Activated T-helper 17 cell treated with anti-CD3 and anti-CD28 coated beads, Interleukin-2, amount 50 U/mL, for 72 hours (primary cell): Measurements from ENCODE around the gene SLC35G4. TPM values are rescaled to one million over a fixed set of nuclear protein-coding genes. Genes with fewer than 3 reads are reported as not detected.
"Not testable (repeated sequence)": the region's sequence is repeated elsewhere in the genome, so short reads cannot be mapped to it uniquely, and the experiment has no call there.

Source experiments
- ATAC-seq: fragments of 150-1000 bp; cut with Tn5 transposase; replicated peaks from 2 replicates; pipeline ENCODE4 v1.10.0; 2021; ENCODE audit warnings: mild to moderate bottlenecking, moderate library complexity
- H3K27ac Mint-ChIP-seq: one replicate; pipeline ENCODE4 v1.8.0; 2022; ENCODE audit warnings: mixed read lengths
- H3K27me3 Mint-ChIP-seq: one replicate; pipeline ENCODE4 v1.8.0; 2022; ENCODE audit warnings: mixed read lengths
- H3K36me3 Mint-ChIP-seq: one replicate; pipeline ENCODE4 v1.8.0; 2022; ENCODE audit warnings: low read depth, mild to moderate bottlenecking, mixed read lengths
- H3K4me1 Mint-ChIP-seq: one replicate; pipeline ENCODE4 v1.8.0; 2022; ENCODE audit warnings: mixed read lengths
- H3K4me3 Mint-ChIP-seq: one replicate; pipeline ENCODE4 v1.8.0; 2022; ENCODE audit warnings: mild to moderate bottlenecking, mixed read lengths
- H3K9me3 Mint-ChIP-seq: one replicate; pipeline ENCODE4 v1.8.0; 2022; ENCODE audit warnings: mixed read lengths
- total RNA-seq, 2 donors: library from RNA; stranded (reverse); gene quantifications; one replicate each; pipeline ENCODE4 v1.2.3, GENCODE V29; 2022

The SLC35G4 gene
- total RNA-seq, 2 donors from 2014 or later, result not detected

- no peaks in the 10 kb centered on the region for H3K9me3 Mint-ChIP-seq
- no peak overlapping the region for H3K27ac Mint-ChIP-seq
- H3K4me1 Mint-ChIP-seq, result peaks cover 20% of the 10 kb centered on the region
- H3K4me3 Mint-ChIP-seq, result peak overlapping the region; percentile 22
- H3K27me3 Mint-ChIP-seq, result no peaks in the 10 kb centered on the region
- H3K36me3 Mint-ChIP-seq, result no peaks in the 10 kb centered on the region
- ATAC-seq, result no peak
Measured at GRCh38 chr18:11586896-11587295, 22.5 kb upstream of the SLC35G4 start.

DNA sequence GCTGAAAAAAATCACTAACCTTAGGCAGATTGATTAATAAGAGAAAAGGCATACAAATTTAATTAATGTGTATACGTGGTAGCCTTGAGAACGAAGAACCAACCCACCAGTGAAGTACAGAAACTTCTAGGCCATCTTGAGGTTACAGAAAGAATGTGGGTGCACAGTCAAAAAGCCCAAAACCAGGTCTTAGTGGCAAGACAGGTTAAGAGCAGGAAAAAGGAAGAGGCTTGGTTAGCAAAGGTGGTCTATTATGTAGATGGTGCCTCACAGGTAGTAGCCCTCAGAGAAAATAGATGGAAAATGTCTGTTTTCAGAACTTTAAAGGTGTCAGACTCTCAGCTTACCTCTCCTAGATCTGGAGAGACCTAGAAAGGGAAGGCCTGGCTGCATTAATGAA is 22.0 kb upstream of the SLC35G4 start:
- Mint-ChIP-seq H3K27me3 (no peaks in the 10 kb centered on the region), H3K27ac (no peak overlapping the region), H3K36me3 (no peaks in the 10 kb centered on the region), H3K4me3 (peak overlapping the region; percentile 22), H3K9me3 (no peaks in the 10 kb centered on the region), H3K4me1 (peaks cover 20% of the 10 kb centered on the region)
- ATAC-seq, result peak; percentile 70

- H3K4me3 Mint-ChIP-seq, result peak overlapping the region; percentile 22
- H3K36me3 Mint-ChIP-seq, result no peaks in the 10 kb centered on the region
- H3K4me1 Mint-ChIP-seq, result peaks cover 20% of the 10 kb centered on the region
- ATAC-seq, result peak; percentile 56
- H3K27ac Mint-ChIP-seq, result no peak overlapping the region
- no peaks in the 10 kb centered on the region for H3K9me3 Mint-ChIP-seq
- H3K27me3 Mint-ChIP-seq, result peaks cover under 1% of the 10 kb centered on the region
Measured at GRCh38 chr18:11587846-11588245, 21.6 kb upstream of the SLC35G4 start.

DNA sequence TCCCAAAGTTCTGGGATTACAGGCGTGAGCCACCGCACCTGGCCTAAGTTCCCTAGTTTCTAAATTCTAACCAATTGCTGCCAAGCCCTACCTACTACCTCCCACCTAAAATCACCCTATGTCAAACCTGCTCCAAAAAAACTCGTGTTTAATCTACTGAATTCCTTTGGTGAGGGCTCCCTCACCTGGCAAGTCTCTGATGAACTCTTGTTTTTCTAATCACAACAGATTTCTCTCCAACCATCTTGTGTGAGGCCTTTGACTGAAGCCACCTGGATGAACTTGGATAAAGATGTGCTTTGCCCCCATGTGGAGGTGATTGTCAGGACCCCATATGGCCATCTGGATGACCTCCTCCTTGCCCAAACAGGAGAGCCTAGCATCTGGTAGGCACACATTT is 17.4 kb upstream of the SLC35G4 start:
- Mint-ChIP-seq H3K9me3 (no peaks in the 10 kb centered on the region), H3K27ac (no peak overlapping the region), H3K27me3 (peaks cover 17% of the 10 kb centered on the region)

GRCh38 chr18:11600321-11600720 is 9.1 kb upstream of the SLC35G4 start:
- peaks cover 14% of the 10 kb centered on the region for H3K27me3 Mint-ChIP-seq
- no peak overlapping the region for H3K27ac Mint-ChIP-seq
- peaks cover 3% of the 10 kb centered on the region for H3K9me3 Mint-ChIP-seq
- H3K36me3 Mint-ChIP-seq, result no peaks in the 10 kb centered on the region
- no peaks in the 10 kb centered on the region for H3K4me1 Mint-ChIP-seq
- ATAC-seq, result no peak
- no peak overlapping the region for H3K4me3 Mint-ChIP-seq

More for the DNA sequence above, 17.4 kb upstream of the SLC35G4 start:
- H3K36me3 Mint-ChIP-seq, result no peaks in the 10 kb centered on the region
- H3K4me3 Mint-ChIP-seq, result no peak overlapping the region
- ATAC-seq, result no peak
- H3K4me1 Mint-ChIP-seq, result peaks cover 12% of the 10 kb centered on the region

DNA sequence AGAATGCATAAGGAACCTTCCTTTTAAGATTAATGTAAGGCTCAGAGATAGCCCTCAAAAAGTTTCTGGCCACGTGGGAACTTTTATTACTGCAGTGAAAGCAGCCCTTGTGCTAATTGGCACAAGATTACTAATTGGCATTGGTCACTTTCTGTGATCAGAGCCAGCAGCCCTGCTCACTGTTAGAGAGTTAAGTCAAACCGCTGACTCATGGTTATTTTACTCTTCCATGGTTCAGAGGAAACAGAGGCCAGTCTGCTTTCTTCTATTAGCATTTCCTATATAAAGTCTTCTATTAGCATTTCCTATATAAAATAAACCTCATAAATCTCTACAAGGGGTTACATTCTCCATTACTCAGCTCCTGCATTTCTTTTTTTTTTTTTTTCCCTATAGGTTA is 1.5 kb upstream of the SLC35G4 start:
- no peaks in the 10 kb centered on the region for H3K36me3 Mint-ChIP-seq
- H3K27ac Mint-ChIP-seq, result no peak overlapping the region
- H3K9me3 Mint-ChIP-seq, result no peaks in the 10 kb centered on the region
- no peak overlapping the region for H3K4me3 Mint-ChIP-seq
- no peaks in the 10 kb centered on the region for H3K4me1 Mint-ChIP-seq
- peaks cover 8% of the 10 kb centered on the region for H3K27me3 Mint-ChIP-seq
- ATAC-seq, result no peak

GRCh38 chr18:11608618-11609017 is 778 bp upstream of the SLC35G4 start:
- not testable (repeated sequence) for H3K27me3 Mint-ChIP-seq, H3K4me1 Mint-ChIP-seq, H3K9me3 Mint-ChIP-seq, H3K4me3 Mint-ChIP-seq, H3K36me3 Mint-ChIP-seq, H3K27ac Mint-ChIP-seq, ATAC-seq

DNA sequence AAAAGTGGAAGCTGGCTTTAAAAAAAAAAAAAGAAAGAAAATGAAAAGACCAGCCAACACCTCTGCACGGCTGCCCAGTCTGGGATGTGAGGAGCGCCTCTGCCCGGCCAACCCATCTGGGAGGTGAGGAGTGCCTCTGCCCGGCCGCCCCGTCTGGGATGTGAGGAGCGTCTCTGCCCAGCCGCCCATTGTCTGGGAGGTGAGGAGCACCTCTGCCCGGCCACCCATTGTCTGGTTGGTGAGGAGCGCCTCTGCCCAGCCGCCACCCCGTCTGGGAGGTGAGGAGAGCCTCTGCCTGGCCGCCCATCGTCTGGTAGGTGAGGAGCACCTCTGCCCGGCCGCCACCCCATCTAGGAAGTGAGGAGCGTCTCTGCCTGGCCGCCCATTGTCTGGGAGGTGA is 3.7 kb downstream of the SLC35G4 start:
- not testable (repeated sequence) for H3K4me3 Mint-ChIP-seq, H3K36me3 Mint-ChIP-seq, ATAC-seq, H3K27ac Mint-ChIP-seq, H3K27me3 Mint-ChIP-seq, H3K9me3 Mint-ChIP-seq, H3K4me1 Mint-ChIP-seq

DNA sequence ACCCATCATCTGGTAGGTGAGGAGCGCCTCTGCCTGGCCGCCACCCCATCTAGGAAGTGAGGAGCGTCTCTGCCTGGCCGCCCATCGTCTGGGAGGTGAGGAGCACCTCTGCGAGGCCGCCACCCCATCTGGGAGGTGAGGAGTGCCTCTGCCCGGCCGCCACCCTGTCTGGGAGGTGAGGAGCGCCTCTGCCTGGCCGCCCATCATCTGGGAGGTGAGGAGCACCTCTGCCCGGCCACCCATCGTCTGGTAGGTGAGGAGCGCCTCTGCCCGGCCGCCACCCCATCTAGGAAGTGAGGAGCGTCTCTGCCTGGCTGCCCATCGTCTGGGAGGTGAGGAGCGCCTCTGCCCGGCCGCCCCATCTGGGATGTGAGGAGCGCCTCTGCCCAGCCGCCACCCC is 4.2 kb downstream of the SLC35G4 start:
- not testable (repeated sequence) for H3K27ac Mint-ChIP-seq, H3K4me3 Mint-ChIP-seq, H3K9me3 Mint-ChIP-seq, ATAC-seq, H3K27me3 Mint-ChIP-seq, H3K36me3 Mint-ChIP-seq, H3K4me1 Mint-ChIP-seq

- not testable (repeated sequence) for H3K4me1 Mint-ChIP-seq, ATAC-seq
Measured at GRCh38 chr18:11614042-11614441, 4.6 kb downstream of the SLC35G4 start.

GRCh38 chr18:11614981-11615380 is 5.6 kb downstream of the SLC35G4 start:
- not testable (repeated sequence) for H3K4me3 Mint-ChIP-seq, ATAC-seq, H3K36me3 Mint-ChIP-seq, H3K27ac Mint-ChIP-seq, H3K9me3 Mint-ChIP-seq, H3K4me1 Mint-ChIP-seq, H3K27me3 Mint-ChIP-seq

More at GRCh38 chr18:11614042-11614441, 4.6 kb downstream of the SLC35G4 start:
- not testable (repeated sequence) for H3K9me3 Mint-ChIP-seq, H3K27me3 Mint-ChIP-seq, H3K4me3 Mint-ChIP-seq, H3K27ac Mint-ChIP-seq, H3K36me3 Mint-ChIP-seq

- H3K9me3 Mint-ChIP-seq, H3K4me3 Mint-ChIP-seq, H3K27me3 Mint-ChIP-seq, H3K36me3 Mint-ChIP-seq, H3K27ac Mint-ChIP-seq, H3K4me1 Mint-ChIP-seq, ATAC-seq: not testable (repeated sequence)
Measured at GRCh38 chr18:11647310-11647709, 37.9 kb downstream of the SLC35G4 start.

GRCh38 chr18:11647804-11648203 is 38.4 kb downstream of the SLC35G4 start:
- ATAC-seq, H3K27me3 Mint-ChIP-seq, H3K4me1 Mint-ChIP-seq, H3K4me3 Mint-ChIP-seq, H3K36me3 Mint-ChIP-seq, H3K27ac Mint-ChIP-seq, H3K9me3 Mint-ChIP-seq: not testable (repeated sequence)

GRCh38 chr18:11649839-11650238 is 40.4 kb downstream of the SLC35G4 start:
- Mint-ChIP-seq H3K36me3 (no peaks in the 10 kb centered on the region), H3K4me1 (no peaks in the 10 kb centered on the region), H3K4me3 (no peak overlapping the region), H3K27me3 (peaks cover 20% of the 10 kb centered on the region), H3K9me3 (no peaks in the 10 kb centered on the region), H3K27ac (no peak overlapping the region)
- no peak for ATAC-seq

GRCh38 chr18:11651899-11652298 is 42.5 kb downstream of the SLC35G4 start:
- H3K36me3 Mint-ChIP-seq, result no peaks in the 10 kb centered on the region
- H3K4me3 Mint-ChIP-seq, result no peak overlapping the region
- no peak overlapping the region for H3K27ac Mint-ChIP-seq
- peaks cover 23% of the 10 kb centered on the region for H3K27me3 Mint-ChIP-seq
- no peaks in the 10 kb centered on the region for H3K4me1 Mint-ChIP-seq
- no peak for ATAC-seq
- no peaks in the 10 kb centered on the region for H3K9me3 Mint-ChIP-seq

- H3K4me1 Mint-ChIP-seq, result no peaks in the 10 kb centered on the region
- H3K9me3 Mint-ChIP-seq, result no peaks in the 10 kb centered on the region
- ATAC-seq, result no peak
Measured at GRCh38 chr18:11653521-11653920, 44.1 kb downstream of the SLC35G4 start.

More at GRCh38 chr18:11653521-11653920, 44.1 kb downstream of the SLC35G4 start:
- H3K4me3 Mint-ChIP-seq, result no peak overlapping the region
- H3K27me3 Mint-ChIP-seq, result peaks cover 33% of the 10 kb centered on the region
- H3K36me3 Mint-ChIP-seq, result no peaks in the 10 kb centered on the region
- H3K27ac Mint-ChIP-seq, result no peak overlapping the region
